GM12878 (cell line): ENCODE data around the gene ARHGAP9.

Source experiments
- ATF3 ChIP-seq: IDR thresholded peaks from 2 replicates; pipeline ENCODE4 v1.6.1; 2011; ENCODE audit warnings: low read depth, mild to moderate bottlenecking, low read length, moderate library complexity, borderline replicate concordance; ENCODE audit errors: extremely low read depth
- BCLAF1 ChIP-seq: fragments of 450-650 bp; IDR thresholded peaks from 2 replicates; pipeline ENCODE4 v1.6.1; 2017; ENCODE audit warnings: antibody characterized with exemption, mild to moderate bottlenecking, moderate library complexity
- CBFB ChIP-seq: IDR thresholded peaks from 2 replicates; pipeline ENCODE4 v1.6.1; 2016; ENCODE audit warnings: antibody characterized with exemption, low read depth
- CREM ChIP-seq: IDR thresholded peaks from 2 replicates; pipeline ENCODE4 v1.6.1; 2014; ENCODE audit warnings: antibody characterized with exemption, low read depth
- CTCF ChIP-seq, 3 experiments: IDR thresholded peaks in 2 of 3; conservative IDR thresholded peaks in 1 of 3; 2 replicates each; pipeline ENCODE4 v1.5.1; 2011; ENCODE audit warnings: low read depth in 3 of 3, low read length in 3 of 3, mild to moderate bottlenecking in 3 of 3, control low read depth in 2 of 3, moderate library complexity in 2 of 3, inconsistent platforms in 1 of 3, mixed read lengths in 1 of 3; ENCODE audit not compliant: control insufficient read depth in 2 of 3, insufficient read depth in 1 of 3; ENCODE audit errors: extremely low read depth in 1 of 3
- EZH2 ChIP-seq: IDR thresholded peaks from 2 replicates; pipeline ENCODE4 v1.6.1; 2012; ENCODE audit warnings: low read depth, mild to moderate bottlenecking, control low read depth, inconsistent platforms, low read length, borderline replicate concordance; ENCODE audit not compliant: control insufficient read depth
- HCFC1 ChIP-seq: fragments of 150-350 bp; IDR thresholded peaks from 2 replicates; pipeline ENCODE4 v1.6.1; 2014; ENCODE audit warnings: low read length
- JUNB ChIP-seq: IDR thresholded peaks from 2 replicates; pipeline ENCODE4 v1.6.1; 2016; ENCODE audit warnings: antibody characterized with exemption, mild to moderate bottlenecking
- POLR2A ChIP-seq: IDR thresholded peaks from 2 replicates; pipeline ENCODE4 v1.6.1; 2011; ENCODE audit warnings: low read depth, mild to moderate bottlenecking, low read length
- RCOR1 ChIP-seq: conservative IDR thresholded peaks from 2 replicates; pipeline ENCODE4 v1.6.1; 2012; ENCODE audit warnings: low read depth, low read length, improper control_type of control experiment
- SP1 ChIP-seq: IDR thresholded peaks from one replicate; pipeline ENCODE4 v1.6.1; 2011; ENCODE audit warnings: low read depth, low read length
- ZNF274 ChIP-seq: IDR thresholded peaks from one replicate; pipeline ENCODE4 v1.8.0; 2011; ENCODE audit not compliant: insufficient read length, insufficient read depth

- TF ChIP-seq BCLAF1 (no peak), RCOR1 (no peak), POLR2A (no peak), SP1 (no peak), CBFB (no peak), EZH2 (no peak), HCFC1 (no peak), ATF3 (no peak), CREM (no peak), CTCF (IDR thresholded peaks at IDR 0.05 in 2 of 3, conservative IDR thresholded peaks at IDR 0.05 in 1 of 3; ENCODE audit: control insufficient read depth in 2 of 3, extremely low read depth in 1 of 3, insufficient read depth in 1 of 3, low read depth in 3 of 3, low read length in 3 of 3) (no peak), JUNB (no peak), ZNF274 (no peak)
Measured at GRCh38 chr12:57527184-57527583, 47.5 kb upstream of the ARHGAP9 start.
